CD4-positive, alpha-beta memory T cell (primary cell): ENCODE results near the gene TNFRSF11A. TPM values are rescaled to one million over a fixed set of nuclear protein-coding genes. Genes with fewer than 3 reads are reported as not detected.

ENCODE experiments used
- CTCF ChIA-PET: fragments of 350-600 bp; sonication (Branson Sonifier 250); formaldehyde crosslinking; loops from one replicate; lab custom pipeline; 2021; ENCODE audit warnings: inconsistent platforms; ENCODE audit not compliant: partially characterized antibody; lab: Charles Lee
- POLR2A ChIA-PET: fragments of 350-600 bp; sonication (Branson Sonifier 250); formaldehyde crosslinking; loops from one replicate; lab custom pipeline; 2021; ENCODE audit not compliant: partially characterized antibody; lab: Charles Lee
- DNase-seq, 5 donors: peaks; one replicate each; pipeline versions ENCODE4 v3.0.0 to v3.0.0-alpha.2; 2020 to 2022; ENCODE audit warnings: mixed read lengths in 1 of 5
- H3K27ac ChIP-seq: one replicate; pipeline ENCODE4 v1.7.0; 2013; ENCODE audit warnings: low read depth, low read length
- H3K27me3 ChIP-seq: 2 replicates; pipeline ENCODE4 v1.7.0; 2013; ENCODE audit warnings: mild to moderate bottlenecking, low read length, moderate library complexity; ENCODE audit not compliant: insufficient read depth
- H3K36me3 ChIP-seq: 2 replicates; pipeline ENCODE4 v1.7.0; 2013; ENCODE audit warnings: mild to moderate bottlenecking, low read length, moderate library complexity; ENCODE audit not compliant: insufficient read depth
- H3K4me1 ChIP-seq: 2 replicates; pipeline ENCODE4 v1.7.0; 2013; ENCODE audit warnings: mild to moderate bottlenecking, low read length, moderate library complexity; ENCODE audit not compliant: insufficient read depth
- H3K4me3 ChIP-seq, 2 donors: one replicate each; pipeline ENCODE4 v1.7.0; 2013; ENCODE audit warnings: low read length in 2 of 2, mild to moderate bottlenecking in 1 of 2
- H3K9me3 ChIP-seq, 2 donors: one replicate each; pipeline ENCODE4 v1.7.0; 2013; ENCODE audit warnings: low read length in 2 of 2, control low read depth in 1 of 2; ENCODE audit not compliant: control insufficient read depth in 1 of 2
- H3K27ac Mint-ChIP-seq, 7 donors: one replicate each; pipeline ENCODE4 v1.8.0; 2020 to 2021; ENCODE audit warnings: mixed read lengths in 7 of 7, mild to moderate bottlenecking in 6 of 7, inconsistent platforms in 3 of 7, moderate library complexity in 3 of 7
- H3K27me3 Mint-ChIP-seq, 2 donors: one replicate each; pipeline ENCODE4 v1.8.0; 2020 to 2021; ENCODE audit warnings: mixed read lengths in 2 of 2
- H3K36me3 Mint-ChIP-seq, 2 donors: one replicate each; pipeline ENCODE4 v1.8.0; 2020 to 2021; ENCODE audit warnings: mixed read lengths in 2 of 2, inconsistent platforms in 1 of 2, mild to moderate bottlenecking in 1 of 2
- H3K4me1 Mint-ChIP-seq, 4 donors: one replicate each; pipeline ENCODE4 v1.8.0; 2020 to 2021; ENCODE audit warnings: mixed read lengths in 4 of 4, mild to moderate bottlenecking in 1 of 4
- H3K4me3 Mint-ChIP-seq, 8 donors: one replicate each; pipeline ENCODE4 v1.8.0; 2020 to 2021; ENCODE audit warnings: mixed read lengths in 8 of 8, mild to moderate bottlenecking in 7 of 8, moderate library complexity in 6 of 8, inconsistent platforms in 3 of 8
- H3K9me3 Mint-ChIP-seq, 8 donors: one replicate each; pipeline ENCODE4 v1.8.0; 2020 to 2021; ENCODE audit warnings: mixed read lengths in 8 of 8, mild to moderate bottlenecking in 5 of 8, inconsistent platforms in 3 of 8, moderate library complexity in 1 of 8
- intact Hi-C: fragments of 100-400 bp; cut with micrococcal nuclease; formaldehyde crosslinking; loops from one replicate; pipeline ENCODE4 v1.15.1; 2023
- polyA plus RNA-seq, 2 donors: library from polyadenylated mRNA; unstranded; fragments of 300-500 nt; fragmentation: Illumina TruSeq; gene quantifications; one replicate each; pipeline ENCODE4 v1.2.3, GENCODE V29; 2021
- total RNA-seq, 2 experiments: library from RNA; stranded (reverse); gene quantifications; one replicate each; pipeline ENCODE4 v1.2.3, GENCODE V29; 2021

The TNFRSF11A gene
- total and polyA plus RNA-seq, 4 experiments from 2014 or later, result 0.49 to 6.5 (median 1.3) TPM

GRCh38 chr18:62345909-62346308, 20.8 kb downstream of the TNFRSF11A start:
- ChIA-PET CTCF (interaction anchor here (1.6 kb wide), 1 partner anchor 238 kb away, joined by 4 read pairs; no protein-coding TSS in a partner anchor), POLR2A (no interaction called here)
- Mint-ChIP-seq H3K27ac (no peak overlapping the region), H3K27me3 (peaks cover 0 to 10% of the 10 kb centered on the region in 2 donors), H3K9me3 (no peaks in the 10 kb centered on the region), H3K4me1 (peaks cover 0 to 9% (median 6%) of the 10 kb centered on the region in 4 donors), H3K36me3 (no peaks in the 10 kb centered on the region), H3K4me3 (peak overlapping the region in 1 of 8 donors; percentile 11)
- Histone ChIP-seq H3K9me3 (no peaks in the 10 kb centered on the region), H3K4me1 (no peaks in the 10 kb centered on the region), H3K36me3 (no peaks in the 10 kb centered on the region), H3K27me3 (no peaks in the 10 kb centered on the region), H3K4me3 (no peak overlapping the region), H3K27ac (no peak overlapping the region)
- intact Hi-C loops, result no loop called here
- no peak for DNase-seq

GRCh38 chr18:62346333-62347088, 21.4 kb downstream of the TNFRSF11A start:
- CTCF ChIA-PET, result interaction anchor here (1.6 kb wide), 1 partner anchor 237 kb away, joined by 4 read pairs; no protein-coding TSS in a partner anchor
- POLR2A ChIA-PET, result no interaction called here
- peak overlapping the region in 2 of 8 donors; percentile 11 to 77 for H3K4me3 Mint-ChIP-seq

DNA sequence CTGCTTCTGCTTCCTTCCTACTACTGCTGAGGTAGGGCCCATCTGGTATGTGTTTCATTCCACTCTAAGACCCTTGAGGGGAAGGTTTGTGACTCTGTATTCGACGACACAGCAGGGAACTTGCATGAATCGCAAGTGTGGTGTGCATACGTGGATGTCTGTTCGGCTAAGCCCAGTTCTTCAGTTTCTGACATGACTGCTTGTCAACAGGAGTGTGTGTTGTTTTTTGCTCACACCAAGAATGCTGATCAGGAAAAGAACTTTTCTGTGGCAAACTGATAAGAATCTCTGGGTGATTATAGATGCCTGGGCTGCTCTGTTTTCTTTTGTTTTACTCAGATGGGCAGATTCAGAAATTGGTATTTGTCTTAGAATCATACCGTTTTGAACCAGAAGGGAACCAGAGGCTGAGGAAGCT, 22.0 kb downstream of the TNFRSF11A start:
- peaks cover 0 to 4% of the 10 kb centered on the region in 2 donors for H3K27me3 Mint-ChIP-seq
- H3K4me1 ChIP-seq, result no peaks in the 10 kb centered on the region
- no peak overlapping the region for H3K27ac ChIP-seq
- ChIA-PET POLR2A (no interaction called here), CTCF (no interaction called here)
- no peak overlapping the region for H3K4me3 ChIP-seq
- no peaks in the 10 kb centered on the region for H3K36me3 Mint-ChIP-seq
- no peaks in the 10 kb centered on the region for H3K9me3 Mint-ChIP-seq
- H3K27me3 ChIP-seq, result no peaks in the 10 kb centered on the region
- no peaks in the 10 kb centered on the region for H3K36me3 ChIP-seq
- H3K27ac Mint-ChIP-seq, result peak overlapping the region in 3 of 7 donors; percentile 16 to 89 (median 86)
- peak overlapping the region in 3 of 8 donors; percentile 11 to 77 (median 39) for H3K4me3 Mint-ChIP-seq
- DNase-seq, result no peak
- H3K4me1 Mint-ChIP-seq, result peaks cover 0 to 9% (median 6%) of the 10 kb centered on the region in 4 donors
- intact Hi-C loops, result no loop called here
- no peaks in the 10 kb centered on the region for H3K9me3 ChIP-seq

More at GRCh38 chr18:62346333-62347088, 21.4 kb downstream of the TNFRSF11A start:
- peaks cover 0 to 5% of the 10 kb centered on the region in 2 donors for H3K27me3 Mint-ChIP-seq
- no peaks in the 10 kb centered on the region for H3K36me3 Mint-ChIP-seq
- no peaks in the 10 kb centered on the region for H3K36me3 ChIP-seq
- no peaks in the 10 kb centered on the region for H3K4me1 ChIP-seq
- no peak for DNase-seq
- H3K4me3 ChIP-seq, result no peak overlapping the region
- H3K27me3 ChIP-seq, result no peaks in the 10 kb centered on the region
- H3K27ac ChIP-seq, result no peak overlapping the region
- H3K4me1 Mint-ChIP-seq, result peaks cover 0 to 9% (median 6%) of the 10 kb centered on the region in 4 donors
- no peaks in the 10 kb centered on the region for H3K9me3 ChIP-seq
- H3K27ac Mint-ChIP-seq, result peak overlapping the region in 3 of 7 donors; percentile 16 to 89 (median 86)
- intact Hi-C loops, result no loop called here
- no peaks in the 10 kb centered on the region for H3K9me3 Mint-ChIP-seq

DNA sequence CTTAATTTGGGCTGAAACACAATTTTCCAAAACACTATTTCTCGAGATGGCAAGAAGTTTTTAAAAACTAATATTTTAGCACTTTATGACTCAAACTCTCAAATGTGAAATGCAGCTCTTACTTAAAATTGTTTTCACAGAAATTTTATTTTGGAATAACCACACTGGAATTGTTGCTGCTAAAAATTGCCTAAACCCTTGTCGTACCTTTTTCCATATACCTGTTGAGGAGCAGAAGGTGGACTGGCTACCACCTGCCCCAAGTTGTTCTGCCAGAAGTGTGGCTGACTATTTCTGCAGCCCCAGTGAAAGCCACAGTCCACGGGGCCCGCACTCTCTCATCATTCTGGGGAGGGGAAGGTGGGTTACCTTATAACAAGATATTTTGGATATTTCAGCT, 23.4 kb downstream of the TNFRSF11A start:
- H3K36me3 ChIP-seq, result no peaks in the 10 kb centered on the region
- H3K27me3 ChIP-seq, result no peaks in the 10 kb centered on the region
- intact Hi-C loops, result no loop called here
- ChIA-PET CTCF (no interaction called here), POLR2A (no interaction called here)
- no peaks in the 10 kb centered on the region for H3K9me3 ChIP-seq
- no peaks in the 10 kb centered on the region for H3K36me3 Mint-ChIP-seq
- H3K4me3 Mint-ChIP-seq, result no peak overlapping the region
- no peaks in the 10 kb centered on the region for H3K4me1 ChIP-seq
- DNase-seq, result no peak
- no peak overlapping the region for H3K27ac ChIP-seq
- H3K27me3 Mint-ChIP-seq, result peaks cover 0 to under 1% of the 10 kb centered on the region in 2 donors
- peaks cover 0 to 9% (median 6%) of the 10 kb centered on the region in 4 donors for H3K4me1 Mint-ChIP-seq
- H3K4me3 ChIP-seq, result no peak overlapping the region
- peak overlapping the region in 2 of 7 donors; percentile 9 to 31 for H3K27ac Mint-ChIP-seq
- H3K9me3 Mint-ChIP-seq, result no peaks in the 10 kb centered on the region

DNA sequence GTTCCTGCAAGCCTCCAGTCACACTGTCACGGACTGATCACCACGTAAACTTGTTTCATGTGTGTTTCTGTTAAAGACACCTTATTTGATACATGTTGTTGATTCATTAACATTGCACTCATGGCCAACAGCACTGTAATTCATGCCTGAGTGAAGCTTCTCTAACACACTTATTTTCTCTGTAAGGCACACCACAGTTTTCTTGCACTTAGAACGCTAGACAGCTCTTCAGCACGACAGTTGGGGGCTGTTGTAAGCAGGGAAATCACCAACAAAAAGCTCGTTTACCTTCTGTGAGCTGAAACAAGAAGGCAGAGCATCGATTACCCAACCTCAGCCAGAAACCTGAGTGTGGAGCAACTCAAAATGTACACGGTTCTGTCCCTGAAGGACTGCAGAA, 28.1 kb downstream of the TNFRSF11A start:
- H3K27me3 ChIP-seq, result no peaks in the 10 kb centered on the region
- no peaks in the 10 kb centered on the region for H3K36me3 ChIP-seq
- no peak overlapping the region for H3K27ac Mint-ChIP-seq
- ChIA-PET POLR2A (no interaction called here), CTCF (no interaction called here)
- intact Hi-C loops, result no loop called here
- no peak overlapping the region for H3K27ac ChIP-seq
- no peaks in the 10 kb centered on the region for H3K9me3 ChIP-seq
- H3K4me3 Mint-ChIP-seq, result no peak overlapping the region
- H3K4me1 ChIP-seq, result no peaks in the 10 kb centered on the region
- peaks cover 0 to 3% (median 0%) of the 10 kb centered on the region in 4 donors for H3K4me1 Mint-ChIP-seq
- no peak for DNase-seq
- no peaks in the 10 kb centered on the region for H3K9me3 Mint-ChIP-seq
- H3K27me3 Mint-ChIP-seq, result peaks cover 0 to 2% of the 10 kb centered on the region in 2 donors
- H3K36me3 Mint-ChIP-seq, result no peaks in the 10 kb centered on the region
- no peak overlapping the region for H3K4me3 ChIP-seq

DNA sequence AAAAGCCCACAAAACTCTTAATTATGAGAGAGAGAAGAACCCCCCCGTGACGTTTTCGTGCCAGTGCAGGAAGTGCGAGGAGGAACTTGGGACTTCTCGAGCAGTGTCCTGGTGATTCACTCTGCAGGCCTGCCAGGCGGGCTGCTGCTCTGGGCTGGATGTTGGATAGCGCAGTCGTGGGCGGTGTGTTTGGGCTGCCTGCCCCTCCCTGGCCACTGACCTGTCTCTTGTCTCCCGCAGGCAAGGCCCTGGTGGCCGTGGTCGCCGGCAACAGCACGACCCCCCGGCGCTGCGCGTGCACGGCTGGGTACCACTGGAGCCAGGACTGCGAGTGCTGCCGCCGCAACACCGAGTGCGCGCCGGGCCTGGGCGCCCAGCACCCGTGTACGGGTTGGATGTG, 29.0 kb downstream of the TNFRSF11A start:
- Mint-ChIP-seq H3K4me3 (no peak overlapping the region), H3K36me3 (no peaks in the 10 kb centered on the region), H3K9me3 (no peaks in the 10 kb centered on the region), H3K27me3 (peaks cover 0 to 2% of the 10 kb centered on the region in 2 donors), H3K27ac (no peak overlapping the region), H3K4me1 (peaks cover 0 to 3% (median 0%) of the 10 kb centered on the region in 4 donors)
- DNase-seq, result no peak
- Histone ChIP-seq H3K9me3 (no peaks in the 10 kb centered on the region), H3K27ac (no peak overlapping the region), H3K27me3 (no peaks in the 10 kb centered on the region), H3K4me3 (no peak overlapping the region), H3K4me1 (no peaks in the 10 kb centered on the region), H3K36me3 (no peaks in the 10 kb centered on the region)
- ChIA-PET POLR2A (no interaction called here), CTCF (no interaction called here)
- intact Hi-C loops, result no loop called here

GRCh38 chr18:62357079-62357719, 32.1 kb downstream of the TNFRSF11A start:
- POLR2A ChIA-PET, result no interaction called here
- H3K27ac Mint-ChIP-seq, result no peak overlapping the region
- Histone ChIP-seq H3K27me3 (no peaks in the 10 kb centered on the region), H3K4me3 (no peak overlapping the region), H3K36me3 (no peaks in the 10 kb centered on the region), H3K9me3 (no peaks in the 10 kb centered on the region), H3K27ac (no peak overlapping the region), H3K4me1 (no peaks in the 10 kb centered on the region)
- no peaks in the 10 kb centered on the region for H3K4me1 Mint-ChIP-seq
- H3K4me3 Mint-ChIP-seq, result no peak overlapping the region
- no peaks in the 10 kb centered on the region for H3K36me3 Mint-ChIP-seq
- CTCF ChIA-PET, result no interaction called here
- no peaks in the 10 kb centered on the region for H3K9me3 Mint-ChIP-seq
- H3K27me3 Mint-ChIP-seq, result peaks cover 2 to 3% of the 10 kb centered on the region in 2 donors
- intact Hi-C loops, result no loop called here
- no peak for DNase-seq
